Ovary (tissue), 9 donors: ENCODE data around the gene BCORL1. TPM values are rescaled to one million over a fixed set of nuclear protein-coding genes. Genes with fewer than 3 reads are reported as not detected.

Experiments
- DNase-seq, 5 donors: peaks; one replicate each; pipeline ENCODE4 v3.0.0-alpha.2; 2019 to 2020
- H3K27ac ChIP-seq, 2 donors: fragments of 200-600 bp; one replicate each; pipeline versions ENCODE4 v1.5.1 to v1.8.0; 2019 to 2022
- H3K27me3 ChIP-seq: fragments of 200-600 bp; one replicate; pipeline ENCODE4 v1.8.0; 2022
- H3K36me3 ChIP-seq: fragments of 200-600 bp; sonication (generic); one replicate; pipeline ENCODE4 v1.5.1; 2019
- H3K4me1 ChIP-seq: one replicate; pipeline ENCODE4 v1.8.1; 2013; ENCODE audit warnings: mild to moderate bottlenecking, moderate library complexity; ENCODE audit not compliant: insufficient read depth
- H3K4me3 ChIP-seq: fragments of 200-600 bp; sonication (generic); one replicate; pipeline ENCODE4 v1.5.1; 2017
- H3K9me3 ChIP-seq, 2 donors: fragments of 200-600 bp in 1 of 2; sonication (generic) in 1 of 2; one replicate each; pipeline versions ENCODE4 v1.5.1 to v1.8.1; 2013 to 2019; ENCODE audit warnings: mild to moderate bottlenecking in 1 of 2, moderate library complexity in 1 of 2
- EP300 ChIP-seq: sonication (generic); formaldehyde crosslinking; IDR thresholded peaks from one replicate; pipeline ENCODE4 v1.6.1; 2017; ENCODE audit warnings: antibody characterized with exemption
- POLR2A ChIP-seq: fragments of 450-650 bp; IDR thresholded peaks from one replicate; pipeline ENCODE4 v1.6.1; 2017; ENCODE audit warnings: antibody characterized with exemption, mild to moderate bottlenecking, moderate library complexity
- WGBS, 3 donors: extraction: QIAGEN DNeasy Blood & Tissue Kit in 1 of 3; methylation state at CpG; one replicate each; pipeline versions ENCODE4 v1.1.5 to v1.1.7; 2013 to 2017; 5-methylcytosine and 5-hydroxymethylcytosine counted together
- intact Hi-C, 4 donors: fragments of 100-400 bp; cut with DNase I; formaldehyde crosslinking; loops; one replicate each; pipeline versions ENCODE4 v1.11.0 to v1.15.1; 2022 to 2023
- polyA plus RNA-seq, 2 donors: library from polyadenylated mRNA; stranded (reverse); fragments of 200-250 nt in 1 of 2; fragments of 350-450 nt in 1 of 2; fragmentation: Illumina TruSeq in 1 of 2; extraction: RNeasy Lipid Tissue Mini Kit (QIAGEN cat#74804) in 1 of 2; gene quantifications; one replicate each; pipeline ENCODE4 v1.2.3, GENCODE V29; 2013 to 2014
- total RNA-seq, 7 donors: library from RNA; depleted of rRNA in 2 of 7; stranded (reverse); fragments of >200 nt in 2 of 7; fragmentation: NEBNext Ultra II Directional in 3 of 7; extraction: Animal tissue kit (Norgen Biotek cat#: 25700) in 3 of 7; gene quantifications; one replicate each; pipeline versions ENCODE4 v1.1.0 to v1.2.4, GENCODE V29; 2016 to 2023
- TF ChIP-seq, protein P1 (sequence below), 3 donors: fragments of 450-650 bp in 2 of 3; fragments of 200-600 bp in 1 of 3; IDR thresholded peaks; one replicate each; pipeline versions ENCODE4 v1.5.1 to v1.8.0; 2016 to 2022; ENCODE audit warnings: antibody characterized with exemption in 3 of 3, mild to moderate bottlenecking in 1 of 3
- donor health status: DM: no; HTN: no; CAD: no; lungs with moderate emphysema.
- donor health status: DM: no; HTN: no; CAD: no.
- donor health status: Bipolar disorder and iron deficiency.
- donor health status: DM: yes; HTN: yes; CAD: no.
- donor health status: DM: no; HTN: no; CAD: no.
- donor health status: DM: yes; HTN: yes; CAD: no.

BCORL1 gene
- total and polyA plus RNA-seq, 9 donors, result 3.3 to 45.1 (median 19.3) TPM

DNA sequence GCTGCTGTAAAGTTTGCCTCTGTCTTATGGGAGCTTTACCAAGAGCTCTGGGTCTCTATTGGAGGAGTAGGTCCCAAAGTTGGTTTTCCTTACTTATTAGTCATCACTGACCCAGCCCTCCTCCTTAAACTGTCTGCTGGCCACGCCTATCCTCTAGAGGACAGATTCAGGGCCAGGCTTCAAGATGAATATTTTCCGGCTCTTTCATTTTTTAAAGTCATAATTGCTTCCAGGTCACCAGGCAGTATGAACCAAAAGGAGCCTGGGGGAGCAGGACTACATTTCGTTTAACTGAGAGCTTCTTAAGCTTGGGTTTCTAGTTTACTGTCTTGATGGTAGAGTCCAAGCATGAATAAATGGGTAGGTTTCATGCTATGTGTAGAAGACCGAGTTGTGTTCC is 13.7 kb downstream of the BCORL1 start:
- no peak overlapping the region for H3K4me3 ChIP-seq
- no peaks in the 10 kb centered on the region for H3K4me1 ChIP-seq
- no peak for TF ChIP-seq EP300
- TF ChIP-seq, protein P1, sequence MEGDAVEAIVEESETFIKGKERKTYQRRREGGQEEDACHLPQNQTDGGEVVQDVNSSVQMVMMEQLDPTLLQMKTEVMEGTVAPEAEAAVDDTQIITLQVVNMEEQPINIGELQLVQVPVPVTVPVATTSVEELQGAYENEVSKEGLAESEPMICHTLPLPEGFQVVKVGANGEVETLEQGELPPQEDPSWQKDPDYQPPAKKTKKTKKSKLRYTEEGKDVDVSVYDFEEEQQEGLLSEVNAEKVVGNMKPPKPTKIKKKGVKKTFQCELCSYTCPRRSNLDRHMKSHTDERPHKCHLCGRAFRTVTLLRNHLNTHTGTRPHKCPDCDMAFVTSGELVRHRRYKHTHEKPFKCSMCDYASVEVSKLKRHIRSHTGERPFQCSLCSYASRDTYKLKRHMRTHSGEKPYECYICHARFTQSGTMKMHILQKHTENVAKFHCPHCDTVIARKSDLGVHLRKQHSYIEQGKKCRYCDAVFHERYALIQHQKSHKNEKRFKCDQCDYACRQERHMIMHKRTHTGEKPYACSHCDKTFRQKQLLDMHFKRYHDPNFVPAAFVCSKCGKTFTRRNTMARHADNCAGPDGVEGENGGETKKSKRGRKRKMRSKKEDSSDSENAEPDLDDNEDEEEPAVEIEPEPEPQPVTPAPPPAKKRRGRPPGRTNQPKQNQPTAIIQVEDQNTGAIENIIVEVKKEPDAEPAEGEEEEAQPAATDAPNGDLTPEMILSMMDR (IDR thresholded peaks at IDR 0.05), result no peak
- no peak for TF ChIP-seq POLR2A
- no peak for DNase-seq
- intact Hi-C loops, result no loop called here
- 51 to 60% (median 54%) methylated on average over 4 of the region's 4 CpGs for WGBS, 3 donors
- H3K27ac ChIP-seq, result no peak overlapping the region
- H3K36me3 ChIP-seq, result no peaks in the 10 kb centered on the region
- no peaks in the 10 kb centered on the region for H3K27me3 ChIP-seq
- no peaks in the 10 kb centered on the region for H3K9me3 ChIP-seq

DNA sequence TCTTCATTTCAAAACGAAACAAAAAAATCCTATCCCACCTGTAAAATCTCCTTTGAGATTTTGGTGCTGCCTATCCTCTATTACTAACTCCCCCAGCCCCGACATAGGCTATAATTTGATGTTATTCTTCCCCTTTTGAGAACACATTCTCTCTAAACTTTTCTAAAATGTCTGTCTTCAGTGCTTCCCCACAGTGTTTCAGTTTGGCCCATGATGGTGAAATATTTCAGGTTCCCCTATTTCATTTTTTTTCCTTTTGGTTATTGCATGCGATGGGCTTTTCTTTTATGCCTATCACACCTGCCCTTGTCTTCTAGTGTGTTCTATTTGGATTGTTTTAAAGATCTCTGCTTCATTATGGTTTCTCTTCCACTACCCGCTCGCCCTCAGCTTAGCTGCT is 14.7 kb downstream of the BCORL1 start:
- no peak overlapping the region for H3K4me3 ChIP-seq
- no peak for TF ChIP-seq POLR2A
- no peak for TF ChIP-seq EP300
- no peaks in the 10 kb centered on the region for H3K9me3 ChIP-seq
- intact Hi-C loops, result no loop called here
- no peaks in the 10 kb centered on the region for H3K36me3 ChIP-seq
- H3K27ac ChIP-seq, result no peak overlapping the region
- H3K4me1 ChIP-seq, result peaks cover under 1% of the 10 kb centered on the region
- 74 to 77% (median 74%) methylated on average over 5 of the region's 5 CpGs for WGBS, 3 donors
- no peak for DNase-seq
- H3K27me3 ChIP-seq, result no peaks in the 10 kb centered on the region

DNA sequence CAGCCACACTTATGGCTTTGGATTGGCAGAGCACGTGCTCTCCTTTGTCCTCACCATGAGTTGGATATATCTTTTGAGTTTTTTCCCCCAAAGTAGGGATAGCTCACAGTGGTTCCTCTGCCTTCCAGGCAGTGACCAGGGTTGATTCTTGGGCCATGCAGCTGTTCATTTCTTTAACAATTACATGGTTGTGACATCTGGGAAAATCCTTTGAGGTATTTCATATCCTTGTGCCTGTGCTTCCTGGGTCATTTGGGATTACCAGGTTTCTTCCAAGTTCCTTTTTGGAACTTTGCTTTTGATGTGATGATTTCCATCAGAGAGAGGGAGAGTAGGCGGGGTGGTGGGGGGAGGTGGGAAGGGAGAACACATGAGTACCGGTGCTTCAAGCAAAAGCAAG is 15.6 kb downstream of the BCORL1 start:
- no peaks in the 10 kb centered on the region for H3K9me3 ChIP-seq
- no peak for DNase-seq

DNA sequence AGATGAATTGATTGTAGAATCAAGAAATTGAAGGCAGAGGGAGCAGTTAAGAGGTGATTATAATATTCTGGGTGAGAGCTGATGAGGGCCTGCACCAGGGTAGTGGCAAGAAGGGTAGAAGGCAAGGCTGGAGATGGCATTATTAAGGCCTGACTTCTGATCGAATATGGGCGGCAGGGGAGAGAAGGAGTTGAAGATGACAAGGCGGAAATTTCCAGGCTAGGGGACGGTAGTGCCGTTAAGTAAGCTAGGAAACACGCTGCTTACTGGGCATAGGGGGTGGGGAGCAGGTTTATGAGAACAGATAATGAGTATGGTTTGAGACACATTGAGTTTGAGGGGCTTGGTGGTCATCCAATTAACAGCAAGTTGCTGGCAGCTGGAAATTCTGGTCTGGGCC is 19.5 kb downstream of the BCORL1 start:
- H3K4me3 ChIP-seq, result no peak overlapping the region
- intact Hi-C loops, result loop anchor here in 1 of 4 donors (2.0 kb wide), 1 partner anchor 49 kb away; no protein-coding TSS in a partner anchor
- H3K36me3 ChIP-seq, result no peaks in the 10 kb centered on the region
- no peak for DNase-seq
- TF ChIP-seq, protein P1 (IDR thresholded peaks at IDR 0.05), result no peak
- TF ChIP-seq EP300 (no peak), POLR2A (no peak)
- H3K27ac ChIP-seq, result no peak overlapping the region
- no peaks in the 10 kb centered on the region for H3K27me3 ChIP-seq
- 56 to 66% (median 65%) methylated on average over 6 of the region's 6 CpGs for WGBS, 3 donors
- H3K4me1 ChIP-seq, result peaks cover 3% of the 10 kb centered on the region
- H3K9me3 ChIP-seq, result no peaks in the 10 kb centered on the region

More for the DNA sequence above, 15.6 kb downstream of the BCORL1 start:
- TF ChIP-seq EP300, result no peak
- TF ChIP-seq POLR2A, result no peak
- TF ChIP-seq, protein P1 (IDR thresholded peaks at IDR 0.05), result no peak
- Histone ChIP-seq H3K36me3 (no peaks in the 10 kb centered on the region), H3K4me1 (peaks cover 3% of the 10 kb centered on the region), H3K4me3 (no peak overlapping the region), H3K27ac (no peak overlapping the region), H3K27me3 (no peaks in the 10 kb centered on the region)
- WGBS, 3 donors, result 64 to 76% (median 72%) methylated on average over 3 of the region's 3 CpGs
- intact Hi-C loops, result no loop called here

DNA sequence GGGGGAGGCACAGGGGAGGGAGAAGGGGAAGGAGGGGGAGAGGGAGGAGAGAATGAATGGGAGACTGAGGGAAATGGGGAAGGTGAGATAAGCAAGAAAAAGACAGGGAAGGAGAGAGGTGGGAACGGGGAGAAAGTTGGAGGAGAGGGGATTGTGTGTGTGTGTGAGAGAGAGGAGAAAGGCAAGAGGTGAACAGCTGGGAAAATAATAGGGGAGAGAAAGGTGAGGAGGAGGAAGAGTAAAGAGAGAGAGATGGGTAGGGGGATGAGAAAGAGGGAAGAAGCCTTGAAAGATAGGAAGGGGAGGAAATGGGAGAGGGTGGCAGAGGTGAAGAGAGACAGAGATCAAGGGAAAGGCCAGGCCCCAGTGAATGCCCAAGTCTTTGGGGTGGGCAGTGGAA is 20.1 kb downstream of the BCORL1 start:
- H3K36me3 ChIP-seq, result no peaks in the 10 kb centered on the region
- H3K4me1 ChIP-seq, result peaks cover 3% of the 10 kb centered on the region
- H3K27ac ChIP-seq, result no peak overlapping the region
- 49 to 58% (median 52%) methylated on average over 1 of the region's 1 CpG for WGBS, 3 donors
- no peak for DNase-seq
- no peak for TF ChIP-seq POLR2A
- no peak for TF ChIP-seq EP300
- TF ChIP-seq, protein P1 (IDR thresholded peaks at IDR 0.05), result no peak
- intact Hi-C loops, result loop anchor here in 1 of 4 donors (2.0 kb wide), 1 partner anchor 48 kb away; no protein-coding TSS in a partner anchor
- no peaks in the 10 kb centered on the region for H3K27me3 ChIP-seq
- H3K4me3 ChIP-seq, result no peak overlapping the region
- H3K9me3 ChIP-seq, result no peaks in the 10 kb centered on the region
